ENCODE measurements around the gene RUSC2. TPM values are rescaled to one million over a fixed set of nuclear protein-coding genes. Genes with fewer than 3 reads are reported as not detected.

Gene RUSC2
- total RNA-seq, 1 experiment from 2014 or later: 11.6 TPM

DNA sequence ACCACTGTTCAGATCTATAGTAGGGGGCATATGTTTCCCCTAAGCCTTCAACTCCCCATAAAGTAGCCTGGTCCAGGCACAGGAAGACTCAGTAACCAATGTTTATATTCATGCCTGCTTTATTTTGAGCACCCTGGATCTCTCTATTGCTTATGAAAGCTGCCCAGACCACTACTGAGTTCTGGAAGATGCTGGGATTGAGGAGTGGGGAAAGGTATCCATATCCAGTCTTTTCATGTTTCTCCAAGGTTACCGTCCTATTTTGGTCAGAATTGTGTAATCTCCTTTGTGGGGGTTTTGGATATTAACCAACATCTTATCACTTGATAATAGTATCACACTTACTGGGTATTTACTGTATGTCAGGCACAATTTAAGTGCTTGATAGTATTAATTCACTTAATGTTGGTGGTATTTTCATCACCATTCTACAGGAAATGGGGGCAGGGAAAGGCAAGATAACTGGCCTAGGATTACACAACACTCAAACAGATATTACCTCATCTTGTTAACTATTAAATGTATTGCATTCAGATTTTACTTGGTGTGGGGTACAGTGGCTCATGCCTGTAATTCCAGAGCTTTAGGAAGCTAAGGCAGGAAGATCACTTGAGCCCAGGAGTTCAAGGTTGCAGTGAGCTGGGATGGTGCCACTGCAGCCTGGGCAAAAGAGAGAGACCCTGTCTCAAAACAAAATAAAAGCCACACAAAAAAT lies 36.3 kb downstream of the RUSC2 start:
- H3K27me3 ChIP-seq (ENCODE audit: insufficient read depth, low read length): no peaks in the 10 kb centered on the region
- ATAC-seq (no peak), DNase-seq (ENCODE audit: low read depth, low spot score) (no peak)
- H3K9me2 ChIP-seq (ENCODE audit: insufficient read depth): no peaks in the 10 kb centered on the region
- H3K4me2 ChIP-seq (ENCODE audit: low read length): no peak overlapping the region
- ChIA-PET POLR2A (no interaction called here), RAD21 (ENCODE audit: low non-redundant PET in 1 of 2, low total read pairs in 2 of 2, uncharacterized antibody in 2 of 2, unreplicated experiment in 2 of 2) (no interaction called here), CTCF (no interaction called here)
- H4K20me1 ChIP-seq (ENCODE audit: insufficient read depth): no peaks in the 10 kb centered on the region
- no peak overlapping the region for H2AFZ ChIP-seq (ENCODE audit: low read depth, low read length, poor library complexity, severe bottlenecking)
- BruUV-seq (replicated peaks): no TSS peak
- no peak overlapping the region for H3K4me3 ChIP-seq (replicated peaks in 1 of 2; ENCODE audit: low read depth in 1 of 2, low read length in 2 of 2)
- peaks cover 0 to 5% of the 10 kb centered on the region in 2 experiments; a peak in 1 of 4 replicates for H3K4me1 ChIP-seq (ENCODE audit: control insufficient read depth in 1 of 2, insufficient read depth in 2 of 2, low read length in 2 of 2)
- TF ChIP-seq SIN3A (IDR thresholded peaks at IDR 0.05; ENCODE audit: low read depth) (no peak), CEBPB (IDR thresholded peaks at IDR 0.05; ENCODE audit: low read depth) (peak; percentile 40; the same call in 1 of the 2 replicates), POLR2A (IDR thresholded peaks at IDR 0.05; ENCODE audit: borderline replicate concordance, extremely low read depth, insufficient read depth, insufficient read length) (no peak)
- H3K9me3 ChIP-seq (ENCODE audit: control insufficient read depth in 1 of 2, insufficient read depth in 1 of 2, low read depth in 1 of 2, low read length in 2 of 2): no peaks in the 10 kb centered on the region
- 0 out of 2 replicates have a peak, but pooled peaks cover 2% of the 10 kb centered on the region for H3K79me2 ChIP-seq (ENCODE audit: insufficient read depth, low read length)
- intact Hi-C loops (cut with micrococcal nuclease): no loop called here
- no peaks in the 10 kb centered on the region for H3K36me3 ChIP-seq (ENCODE audit: control insufficient read depth in 1 of 2, insufficient read depth in 2 of 2, low read length in 2 of 2)
- H3K9ac ChIP-seq (ENCODE audit: low read length): no peak overlapping the region
- no peak overlapping the region for H3K27ac ChIP-seq (ENCODE audit: low read depth, low read length)

DNA sequence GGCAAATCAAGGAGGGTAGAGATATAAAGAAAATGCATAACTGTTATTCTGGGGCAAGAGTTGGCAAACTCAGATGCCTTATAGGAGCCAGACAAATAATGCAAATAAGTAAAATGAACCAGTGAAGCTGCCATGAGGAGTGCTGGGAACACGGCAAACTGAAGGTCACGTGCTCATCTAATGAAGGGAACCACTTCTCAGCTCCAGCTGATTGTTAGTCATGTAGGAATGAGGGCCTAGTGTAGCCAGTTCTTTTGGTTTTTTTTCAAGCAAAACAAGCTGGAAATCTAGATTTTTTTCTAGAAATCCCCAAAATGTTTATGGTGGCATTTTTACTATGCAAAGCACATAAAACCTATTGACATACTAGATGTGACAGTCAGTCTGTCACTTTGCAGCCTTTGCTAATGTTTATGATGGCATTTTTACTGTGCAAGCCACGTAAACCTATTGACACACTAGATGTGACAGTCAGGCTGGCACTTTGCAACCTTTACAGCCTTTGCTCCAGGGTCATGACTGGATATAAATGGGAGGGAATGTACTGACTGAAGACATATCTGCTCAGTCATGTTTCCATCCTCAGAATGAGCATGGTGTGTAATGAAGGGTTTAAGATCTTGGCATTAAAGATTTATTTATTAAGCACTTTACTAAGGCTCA lies 39.4 kb downstream of the RUSC2 start:
- H3K4me2 ChIP-seq (ENCODE audit: low read length): no peak overlapping the region
- ATAC-seq: no peak
- H3K9me2 ChIP-seq (ENCODE audit: insufficient read depth): no peaks in the 10 kb centered on the region
- DNase-seq (ENCODE audit: low read depth, low spot score): no peak
- H3K79me2 ChIP-seq (ENCODE audit: insufficient read depth, low read length): 0 out of 2 replicates have a peak, but pooled peaks cover 2% of the 10 kb centered on the region
- POLR2A ChIA-PET: interaction anchor here (0.6 kb wide), 1 partner anchor 12 kb away, joined by 3 read pairs; no protein-coding TSS in a partner anchor
- H3K36me3 ChIP-seq (ENCODE audit: control insufficient read depth in 1 of 2, insufficient read depth in 2 of 2, low read length in 2 of 2): no peaks in the 10 kb centered on the region
- CTCF ChIA-PET: no interaction called here
- H3K27me3 ChIP-seq (ENCODE audit: insufficient read depth, low read length): no peaks in the 10 kb centered on the region
- intact Hi-C loops (cut with micrococcal nuclease): no loop called here
- H3K9ac ChIP-seq (ENCODE audit: low read length): no peak overlapping the region
- H2AFZ ChIP-seq (ENCODE audit: low read depth, low read length, poor library complexity, severe bottlenecking): no peak overlapping the region
- H3K4me1 ChIP-seq (ENCODE audit: control insufficient read depth in 1 of 2, insufficient read depth in 2 of 2, low read length in 2 of 2): peaks cover 2 to 5% of the 10 kb centered on the region in 2 experiments; a peak in 1 of 4 replicates
- no peak overlapping the region for H3K27ac ChIP-seq (ENCODE audit: low read depth, low read length)
- H3K9me3 ChIP-seq (ENCODE audit: control insufficient read depth in 1 of 2, insufficient read depth in 1 of 2, low read depth in 1 of 2, low read length in 2 of 2): no peaks in the 10 kb centered on the region
- H3K4me3 ChIP-seq (replicated peaks in 1 of 2; ENCODE audit: low read depth in 1 of 2, low read length in 2 of 2): no peak overlapping the region
- H4K20me1 ChIP-seq (ENCODE audit: insufficient read depth): no peaks in the 10 kb centered on the region; the same call in 1 of the 2 replicates
- TF ChIP-seq, protein P1, sequence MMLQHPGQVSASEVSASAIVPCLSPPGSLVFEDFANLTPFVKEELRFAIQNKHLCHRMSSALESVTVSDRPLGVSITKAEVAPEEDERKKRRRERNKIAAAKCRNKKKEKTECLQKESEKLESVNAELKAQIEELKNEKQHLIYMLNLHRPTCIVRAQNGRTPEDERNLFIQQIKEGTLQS (IDR thresholded peaks at IDR 0.05): no peak
- TF ChIP-seq POLR2AphosphoS5 (IDR thresholded peaks at IDR 0.05; ENCODE audit: low read depth, low read length): no peak
- TF ChIP-seq ZFX (IDR thresholded peaks at IDR 0.05): no peak
- no peak for TF ChIP-seq CBX3 (IDR thresholded peaks at IDR 0.05; ENCODE audit: low read depth)
- no peak for TF ChIP-seq FOSL1 (IDR thresholded peaks at IDR 0.05; ENCODE audit: low read depth)
- no peak for TF ChIP-seq SRF (IDR thresholded peaks at IDR 0.05; ENCODE audit: low read depth)
- no peak for TF ChIP-seq CEBPB (IDR thresholded peaks at IDR 0.05; ENCODE audit: low read depth)
- TF ChIP-seq, protein P2, sequence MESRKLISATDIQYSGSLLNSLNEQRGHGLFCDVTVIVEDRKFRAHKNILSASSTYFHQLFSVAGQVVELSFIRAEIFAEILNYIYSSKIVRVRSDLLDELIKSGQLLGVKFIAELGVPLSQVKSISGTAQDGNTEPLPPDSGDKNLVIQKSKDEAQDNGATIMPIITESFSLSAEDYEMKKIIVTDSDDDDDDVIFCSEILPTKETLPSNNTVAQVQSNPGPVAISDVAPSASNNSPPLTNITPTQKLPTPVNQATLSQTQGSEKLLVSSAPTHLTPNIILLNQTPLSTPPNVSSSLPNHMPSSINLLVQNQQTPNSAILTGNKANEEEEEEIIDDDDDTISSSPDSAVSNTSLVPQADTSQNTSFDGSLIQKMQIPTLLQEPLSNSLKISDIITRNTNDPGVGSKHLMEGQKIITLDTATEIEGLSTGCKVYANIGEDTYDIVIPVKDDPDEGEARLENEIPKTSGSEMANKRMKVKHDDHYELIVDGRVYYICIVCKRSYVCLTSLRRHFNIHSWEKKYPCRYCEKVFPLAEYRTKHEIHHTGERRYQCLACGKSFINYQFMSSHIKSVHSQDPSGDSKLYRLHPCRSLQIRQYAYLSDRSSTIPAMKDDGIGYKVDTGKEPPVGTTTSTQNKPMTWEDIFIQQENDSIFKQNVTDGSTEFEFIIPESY (IDR thresholded peaks at IDR 0.05; ENCODE audit: extremely low read depth, insufficient replicate concordance, low read length): no peak
- TF ChIP-seq ELF1 (IDR thresholded peaks at IDR 0.05; ENCODE audit: borderline replicate concordance, low read depth): no peak
- TF ChIP-seq, protein P3, sequence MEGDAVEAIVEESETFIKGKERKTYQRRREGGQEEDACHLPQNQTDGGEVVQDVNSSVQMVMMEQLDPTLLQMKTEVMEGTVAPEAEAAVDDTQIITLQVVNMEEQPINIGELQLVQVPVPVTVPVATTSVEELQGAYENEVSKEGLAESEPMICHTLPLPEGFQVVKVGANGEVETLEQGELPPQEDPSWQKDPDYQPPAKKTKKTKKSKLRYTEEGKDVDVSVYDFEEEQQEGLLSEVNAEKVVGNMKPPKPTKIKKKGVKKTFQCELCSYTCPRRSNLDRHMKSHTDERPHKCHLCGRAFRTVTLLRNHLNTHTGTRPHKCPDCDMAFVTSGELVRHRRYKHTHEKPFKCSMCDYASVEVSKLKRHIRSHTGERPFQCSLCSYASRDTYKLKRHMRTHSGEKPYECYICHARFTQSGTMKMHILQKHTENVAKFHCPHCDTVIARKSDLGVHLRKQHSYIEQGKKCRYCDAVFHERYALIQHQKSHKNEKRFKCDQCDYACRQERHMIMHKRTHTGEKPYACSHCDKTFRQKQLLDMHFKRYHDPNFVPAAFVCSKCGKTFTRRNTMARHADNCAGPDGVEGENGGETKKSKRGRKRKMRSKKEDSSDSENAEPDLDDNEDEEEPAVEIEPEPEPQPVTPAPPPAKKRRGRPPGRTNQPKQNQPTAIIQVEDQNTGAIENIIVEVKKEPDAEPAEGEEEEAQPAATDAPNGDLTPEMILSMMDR (IDR thresholded peaks at IDR 0.05 in 2 of 3, conservative IDR thresholded peaks at IDR 0.05 in 1 of 3; ENCODE audit: borderline replicate concordance in 1 of 3, insufficient read depth in 1 of 3, low read depth in 2 of 3, low read length in 2 of 3): no peak
- RAD21 ChIA-PET (ENCODE audit: low non-redundant PET in 1 of 2, low total read pairs in 2 of 2, uncharacterized antibody in 2 of 2, unreplicated experiment in 2 of 2): no interaction called here
- no TSS peak for BruUV-seq (replicated peaks)

All from HCT116 (cell line).